ENCODE results near the gene ADARB2.

DNA sequence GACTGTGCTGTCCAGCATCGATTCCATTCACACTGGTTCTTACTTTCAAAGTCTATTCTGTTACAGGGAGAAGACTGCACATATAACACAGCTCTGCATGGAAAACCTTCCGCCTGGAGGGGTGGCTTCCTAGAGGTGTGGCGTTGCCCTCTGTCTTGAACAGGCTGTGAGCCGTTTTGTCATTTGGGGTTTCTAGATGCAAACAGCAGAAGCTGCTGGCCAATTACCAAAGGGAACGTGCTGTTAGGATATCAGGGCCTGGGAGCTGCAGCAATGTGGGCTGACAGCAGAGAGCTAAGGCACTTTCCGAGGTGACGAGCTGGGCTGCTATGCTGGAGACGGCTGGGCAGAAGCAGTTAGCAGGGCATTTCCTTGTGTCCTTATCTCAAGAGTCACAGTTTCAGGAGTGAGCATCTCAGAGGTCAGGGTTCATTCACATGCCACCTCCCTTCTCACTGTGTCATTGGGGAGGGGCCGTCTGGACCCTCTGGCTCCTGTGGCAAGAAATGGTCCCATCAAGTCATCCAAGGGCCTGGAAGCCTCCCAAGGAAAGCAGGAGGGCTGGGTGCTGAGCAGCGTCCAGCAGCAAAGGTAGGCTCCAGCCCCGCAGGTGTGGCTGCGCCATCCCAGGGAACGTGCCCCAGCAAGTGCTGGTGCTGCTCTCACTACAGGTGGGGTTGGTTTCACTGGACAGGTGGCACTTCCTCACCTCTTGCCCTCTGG is 574.7 kb downstream of the ADARB2 start:
- TF ChIP-seq POLR2A (IDR thresholded peaks at IDR 0.05) (no peak), EP300 (IDR thresholded peaks at IDR 0.05) (no peak)
- TF ChIP-seq, protein P1, sequence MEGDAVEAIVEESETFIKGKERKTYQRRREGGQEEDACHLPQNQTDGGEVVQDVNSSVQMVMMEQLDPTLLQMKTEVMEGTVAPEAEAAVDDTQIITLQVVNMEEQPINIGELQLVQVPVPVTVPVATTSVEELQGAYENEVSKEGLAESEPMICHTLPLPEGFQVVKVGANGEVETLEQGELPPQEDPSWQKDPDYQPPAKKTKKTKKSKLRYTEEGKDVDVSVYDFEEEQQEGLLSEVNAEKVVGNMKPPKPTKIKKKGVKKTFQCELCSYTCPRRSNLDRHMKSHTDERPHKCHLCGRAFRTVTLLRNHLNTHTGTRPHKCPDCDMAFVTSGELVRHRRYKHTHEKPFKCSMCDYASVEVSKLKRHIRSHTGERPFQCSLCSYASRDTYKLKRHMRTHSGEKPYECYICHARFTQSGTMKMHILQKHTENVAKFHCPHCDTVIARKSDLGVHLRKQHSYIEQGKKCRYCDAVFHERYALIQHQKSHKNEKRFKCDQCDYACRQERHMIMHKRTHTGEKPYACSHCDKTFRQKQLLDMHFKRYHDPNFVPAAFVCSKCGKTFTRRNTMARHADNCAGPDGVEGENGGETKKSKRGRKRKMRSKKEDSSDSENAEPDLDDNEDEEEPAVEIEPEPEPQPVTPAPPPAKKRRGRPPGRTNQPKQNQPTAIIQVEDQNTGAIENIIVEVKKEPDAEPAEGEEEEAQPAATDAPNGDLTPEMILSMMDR (IDR thresholded peaks at IDR 0.05) = no peak
